SK-N-SH treated with all-trans-retinoic acid at 6 μM for 48 hours (cell line): ENCODE results near the gene TMEM222.

Experiments
- ATAC-seq: fragments of 200-7000 bp; cut with Tn5 transposase; 3 replicates; pipeline ENCODE4 v1.9.1; 2020; ENCODE audit warnings: mild to moderate bottlenecking, moderate library complexity
- CREB5 ChIP-seq: fragments of 250-450 bp; sonication (Bioruptor Pico); IDR thresholded peaks from 2 replicates; pipeline ENCODE4 v1.5.1; 2020; ENCODE audit warnings: low read depth, mild to moderate bottlenecking, moderate library complexity
- ESRRG ChIP-seq: fragments of 250-450 bp; sonication (Bioruptor Pico); IDR thresholded peaks from 2 replicates; pipeline ENCODE4 v1.6.1; 2021; ENCODE audit warnings: mild to moderate bottlenecking
- GLIS3 ChIP-seq: fragments of 250-450 bp; sonication (Bioruptor Pico); IDR thresholded peaks from 2 replicates; pipeline ENCODE4 v1.5.0; 2020; ENCODE audit warnings: mild to moderate bottlenecking, moderate library complexity
- ISL1 ChIP-seq: fragments of 250-450 bp; sonication (Bioruptor Pico); IDR thresholded peaks from 2 replicates; pipeline ENCODE4 v2.1.2; 2022; ENCODE audit warnings: mild to moderate bottlenecking, moderate library complexity
- OSR1 ChIP-seq: fragments of 250-450 bp; sonication (Bioruptor Pico); IDR thresholded peaks from 2 replicates; pipeline ENCODE4 v1.8.0; 2022; ENCODE audit warnings: moderate library complexity, mild to moderate bottlenecking, inconsistent platforms
- PPARA ChIP-seq: fragments of 250-450 bp; sonication (Bioruptor Pico); IDR thresholded peaks from 2 replicates; pipeline ENCODE4 v1.5.0; 2020; ENCODE audit warnings: mild to moderate bottlenecking, borderline replicate concordance
- SNAI2 ChIP-seq: fragments of 250-450 bp; sonication (Bioruptor Pico); IDR thresholded peaks from 2 replicates; pipeline ENCODE4 v1.5.0; 2020; ENCODE audit warnings: mild to moderate bottlenecking, moderate library complexity
- TCF4 ChIP-seq: fragments of 250-450 bp; sonication (Bioruptor Pico); IDR thresholded peaks from 2 replicates; pipeline ENCODE4 v1.8.0; 2021; ENCODE audit warnings: mild to moderate bottlenecking, moderate library complexity, borderline replicate concordance
- TOX ChIP-seq: fragments of 250-450 bp; sonication (Bioruptor Pico); IDR thresholded peaks from 2 replicates; pipeline ENCODE4 v1.8.0; 2021; ENCODE audit warnings: mild to moderate bottlenecking, moderate library complexity, borderline replicate concordance
- TSHZ2 ChIP-seq: fragments of 250-450 bp; sonication (Bioruptor Pico); IDR thresholded peaks from 2 replicates; pipeline ENCODE4 v1.5.0; 2020; ENCODE audit warnings: mild to moderate bottlenecking, moderate library complexity
- ZFP3 ChIP-seq: fragments of 250-450 bp; sonication (Bioruptor Pico); IDR thresholded peaks from 2 replicates; pipeline ENCODE4 v1.5.0; 2020; ENCODE audit warnings: mild to moderate bottlenecking, moderate library complexity
- ZFP30 ChIP-seq: fragments of 450-650 bp; formaldehyde crosslinking; IDR thresholded peaks from 2 replicates; pipeline ENCODE4 v1.5.0; 2022; ENCODE audit warnings: mild to moderate bottlenecking, moderate library complexity
- ZNF565 ChIP-seq: fragments of 450-650 bp; formaldehyde crosslinking; conservative IDR thresholded peaks from 2 replicates; pipeline ENCODE4 v1.5.0; 2020; ENCODE audit warnings: low read depth, mild to moderate bottlenecking, moderate library complexity
- ZNF70 ChIP-seq: fragments of 450-650 bp; formaldehyde crosslinking; IDR thresholded peaks from 2 replicates; pipeline ENCODE4 v1.5.0; 2020; ENCODE audit warnings: mild to moderate bottlenecking, moderate library complexity
- ZNF8 ChIP-seq: fragments of 450-650 bp; formaldehyde crosslinking; IDR thresholded peaks from 2 replicates; pipeline ENCODE4 v1.5.0; 2020; ENCODE audit warnings: mild to moderate bottlenecking, moderate library complexity
- TF ChIP-seq, protein P1 (sequence below): fragments of 250-450 bp; sonication (Bioruptor Pico); IDR thresholded peaks from 2 replicates; pipeline ENCODE4 v1.5.1; 2021; ENCODE audit warnings: mild to moderate bottlenecking, moderate library complexity
- TF ChIP-seq, protein P2 (sequence below): fragments of 250-450 bp; sonication (Bioruptor Pico); IDR thresholded peaks from 2 replicates; pipeline ENCODE4 v1.8.0; 2020; ENCODE audit warnings: mild to moderate bottlenecking, moderate library complexity, borderline replicate concordance

Gene TMEM222

DNA sequence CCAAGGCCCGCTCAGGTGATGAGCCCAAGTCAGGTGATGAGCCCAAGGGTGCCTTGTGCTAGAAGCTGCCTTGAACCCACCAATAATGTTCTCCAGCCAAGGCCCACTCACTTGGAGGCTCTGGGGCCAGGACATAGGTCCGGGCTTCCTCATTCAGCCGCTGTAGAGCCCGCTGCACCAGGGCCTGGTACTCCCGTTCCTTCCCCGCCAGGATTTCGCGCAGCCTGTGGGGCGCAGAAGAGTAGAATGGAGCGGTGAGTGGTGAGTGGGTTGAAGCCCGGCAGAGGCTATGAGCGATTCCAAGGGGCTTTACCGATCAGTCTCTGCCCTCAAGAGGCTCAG lies 34.3 kb downstream of the TMEM222 start (continued):
- no peak for TF ChIP-seq TSHZ2 (CRISPR knock-in tag)
- TF ChIP-seq, protein P1, sequence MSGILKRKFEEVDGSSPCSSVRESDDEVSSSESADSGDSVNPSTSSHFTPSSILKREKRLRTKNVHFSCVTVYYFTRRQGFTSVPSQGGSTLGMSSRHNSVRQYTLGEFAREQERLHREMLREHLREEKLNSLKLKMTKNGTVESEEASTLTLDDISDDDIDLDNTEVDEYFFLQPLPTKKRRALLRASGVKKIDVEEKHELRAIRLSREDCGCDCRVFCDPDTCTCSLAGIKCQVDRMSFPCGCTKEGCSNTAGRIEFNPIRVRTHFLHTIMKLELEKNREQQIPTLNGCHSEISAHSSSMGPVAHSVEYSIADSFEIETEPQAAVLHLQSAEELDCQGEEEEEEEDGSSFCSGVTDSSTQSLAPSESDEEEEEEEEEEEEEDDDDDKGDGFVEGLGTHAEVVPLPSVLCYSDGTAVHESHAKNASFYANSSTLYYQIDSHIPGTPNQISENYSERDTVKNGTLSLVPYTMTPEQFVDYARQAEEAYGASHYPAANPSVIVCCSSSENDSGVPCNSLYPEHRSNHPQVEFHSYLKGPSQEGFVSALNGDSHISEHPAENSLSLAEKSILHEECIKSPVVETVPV (CRISPR knock-in tag): no peak
- no peak for TF ChIP-seq CREB5
- no peak for TF ChIP-seq OSR1 (CRISPR knock-in tag)
- TF ChIP-seq ESRRG (CRISPR knock-in tag): no peak

DNA sequence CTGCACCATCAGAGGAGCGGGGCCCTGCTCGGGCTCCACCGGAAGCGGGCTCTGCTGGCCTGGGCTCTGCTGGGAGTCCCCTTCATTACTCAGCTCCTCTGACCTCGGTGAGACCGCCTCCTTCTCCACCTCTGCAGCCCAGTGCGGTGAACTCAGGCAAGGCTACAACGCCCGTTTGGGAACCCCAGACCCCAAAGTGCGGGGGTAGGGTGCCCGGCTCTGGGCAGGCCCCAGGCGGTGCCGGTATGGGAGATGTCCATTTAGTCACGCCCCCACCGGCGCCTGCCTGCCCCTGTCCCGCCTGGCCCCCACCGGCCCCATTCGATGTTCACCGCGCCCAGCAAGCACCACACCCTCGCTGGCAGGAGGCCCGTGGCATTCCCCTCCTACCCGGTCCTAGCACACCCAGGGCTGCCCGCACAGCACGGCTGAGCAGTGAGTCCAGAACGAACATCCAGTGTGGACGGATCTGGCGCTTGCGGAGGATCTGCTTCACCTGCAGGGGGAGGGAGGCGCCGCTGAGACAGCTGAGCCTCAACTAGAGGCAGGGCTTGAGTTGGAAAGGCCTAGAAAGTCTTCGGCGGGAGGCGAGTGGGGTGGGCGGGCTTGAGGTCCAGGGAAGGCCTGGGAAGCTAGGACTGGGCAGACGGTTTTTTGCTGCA lies 34.8 kb downstream of the TMEM222 start:
- TF ChIP-seq PPARA: no peak
- no peak for TF ChIP-seq TSHZ2 (CRISPR knock-in tag)
- no peak for TF ChIP-seq SNAI2 (CRISPR knock-in tag)
- TF ChIP-seq TCF4: no peak
- TF ChIP-seq ZNF8 (CRISPR knock-in tag): no peak
- no peak for TF ChIP-seq GLIS3 (CRISPR knock-in tag)
- TF ChIP-seq ZNF70: no peak
- TF ChIP-seq, protein P2, sequence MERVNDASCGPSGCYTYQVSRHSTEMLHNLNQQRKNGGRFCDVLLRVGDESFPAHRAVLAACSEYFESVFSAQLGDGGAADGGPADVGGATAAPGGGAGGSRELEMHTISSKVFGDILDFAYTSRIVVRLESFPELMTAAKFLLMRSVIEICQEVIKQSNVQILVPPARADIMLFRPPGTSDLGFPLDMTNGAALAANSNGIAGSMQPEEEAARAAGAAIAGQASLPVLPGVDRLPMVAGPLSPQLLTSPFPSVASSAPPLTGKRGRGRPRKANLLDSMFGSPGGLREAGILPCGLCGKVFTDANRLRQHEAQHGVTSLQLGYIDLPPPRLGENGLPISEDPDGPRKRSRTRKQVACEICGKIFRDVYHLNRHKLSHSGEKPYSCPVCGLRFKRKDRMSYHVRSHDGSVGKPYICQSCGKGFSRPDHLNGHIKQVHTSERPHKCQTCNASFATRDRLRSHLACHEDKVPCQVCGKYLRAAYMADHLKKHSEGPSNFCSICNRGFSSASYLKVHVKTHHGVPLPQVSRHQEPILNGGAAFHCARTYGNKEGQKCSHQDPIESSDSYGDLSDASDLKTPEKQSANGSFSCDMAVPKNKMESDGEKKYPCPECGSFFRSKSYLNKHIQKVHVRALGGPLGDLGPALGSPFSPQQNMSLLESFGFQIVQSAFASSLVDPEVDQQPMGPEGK (CRISPR knock-in tag): no peak
- TF ChIP-seq OSR1 (CRISPR knock-in tag): no peak
- TF ChIP-seq ISL1: no peak
- no peak for TF ChIP-seq ZFP30 (CRISPR knock-in tag)
- no peak for TF ChIP-seq CREB5
- TF ChIP-seq TOX: no peak
- TF ChIP-seq, protein P1 (CRISPR knock-in tag): no peak
- TF ChIP-seq ZNF565 (CRISPR knock-in tag): no peak
- no peak for TF ChIP-seq ZFP3
- ATAC-seq: no peak
